GM12874 (cell line): ENCODE results near the gene PTPMT1.

Experiments
- CTCF ChIP-seq: IDR thresholded peaks from 2 replicates; pipeline ENCODE4 v1.5.1; 2011; ENCODE audit warnings: low read depth, mild to moderate bottlenecking, control low read depth, low read length, moderate library complexity; ENCODE audit not compliant: insufficient read depth

PTPMT1 gene

GRCh38 chr11:47565340-47566148, at the start of gene PTPMT1:
Gene PTPMT1, plus strand, starts transcription at chr11:47565599. Its CDS starts 24 bp downstream, at chr11:47565623.
- no peak for TF ChIP-seq CTCF

- TF ChIP-seq CTCF, result no peak
Measured at GRCh38 chr11:47516155-47516554, 49.2 kb upstream of the PTPMT1 start.

- TF ChIP-seq CTCF, result no peak
Measured at GRCh38 chr11:47516984-47517853, 48.2 kb upstream of the PTPMT1 start.

GRCh38 chr11:47518212-47518964, 47.0 kb upstream of the PTPMT1 start:
- TF ChIP-seq CTCF, result no peak

- TF ChIP-seq CTCF, result no peak
Measured at GRCh38 chr11:47523490-47524225, 41.7 kb upstream of the PTPMT1 start.

GRCh38 chr11:47524291-47524874, 41.0 kb upstream of the PTPMT1 start:
- TF ChIP-seq CTCF, result no peak
